A549 (cell line): ENCODE results near the gene CD4. TPM values are rescaled to one million over a fixed set of nuclear protein-coding genes. Genes with fewer than 3 reads are reported as not detected.

Experiments
- ATAC-seq, 2 experiments: fragments of 200-7000 bp in 1 of 2; fragments of >200 bp in 1 of 2; cut with Nextera tagmentation in 1 of 2; cut with Tn5 transposase in 1 of 2; 3 replicates each; pipeline versions ENCODE4 v1.8.0 to v1.9.1; 2018 to 2020; ENCODE audit warnings: mild to moderate bottlenecking in 1 of 2, moderate library complexity in 1 of 2
- CTCF ChIA-PET: fragments of 300-600 bp; sonication (Branson Sonifier 250); formaldehyde crosslinking; extraction: SDS; loops from one replicate; lab custom pipeline; 2021; ENCODE audit warnings: antibody characterized with exemption, inconsistent platforms; lab: Yijun Ruan, JAX
- POLR2A ChIA-PET: fragments of 350-600 bp; formaldehyde crosslinking; extraction: SDS; loops from one replicate; lab custom pipeline; 2021; ENCODE audit warnings: antibody characterized with exemption, inconsistent platforms; lab: Yijun Ruan, JAX
- DNase-seq, 2 experiments: peaks; one replicate each; pipeline versions ENCODE4 v3.0.0 to v3.0.0-alpha.2; 2011 to 2016; ENCODE audit warnings: low read depth in 1 of 2, low spot score in 1 of 2
- FAIRE-seq: peaks from 2 replicates; lab custom pipeline; 2011; peaks lifted over from hg19 to GRCh38; lab: Jason Lieb, UNC
- H3K27ac ChIP-seq, 2 experiments: fragments of >200 bp; sonication (Bioruptor Twin); formaldehyde crosslinking; 3 replicates each; pipeline ENCODE4 v1.5.1; 2016 to 2017
- H3K4me1 ChIP-seq: fragments of >200 bp; sonication (Bioruptor Twin); formaldehyde crosslinking; 3 replicates; pipeline ENCODE4 v1.6.1; 2016
- H3K4me2 ChIP-seq: fragments of >200 bp; sonication (Bioruptor Twin); formaldehyde crosslinking; 3 replicates; pipeline ENCODE4 v1.6.1; 2016
- H3K4me3 ChIP-seq: fragments of >200 bp; sonication (Bioruptor Twin); formaldehyde crosslinking; 3 replicates; pipeline ENCODE4 v1.5.1; 2016
- H3K9me3 ChIP-seq: fragments of >200 bp; sonication (Bioruptor Twin); formaldehyde crosslinking; 3 replicates; pipeline ENCODE4 v1.6.1; 2016
- ATOH8 ChIP-seq: fragments of 250-450 bp; sonication (Bioruptor Pico); IDR thresholded peaks from 2 replicates; pipeline ENCODE4 v1.5.0; 2020; ENCODE audit warnings: low read depth, mild to moderate bottlenecking, moderate library complexity
- BCL3 ChIP-seq: fragments of >200 bp; sonication (Bioruptor Twin); formaldehyde crosslinking; IDR thresholded peaks from 3 replicates; pipeline ENCODE4 v1.6.1; 2016
- CEBPB ChIP-seq, 2 experiments: fragments of >200 bp in 1 of 2; sonication (Bioruptor Twin) in 1 of 2; formaldehyde crosslinking in 1 of 2; IDR thresholded peaks; 2 replicates each; pipeline ENCODE4 v1.6.1; 2012 to 2016
- E2F6 ChIP-seq: IDR thresholded peaks from 2 replicates; pipeline ENCODE4 v1.6.1; 2012; ENCODE audit warnings: low read depth, borderline replicate concordance
- ELK1 ChIP-seq: fragments of 150-350 bp; IDR thresholded peaks from 2 replicates; pipeline ENCODE4 v1.6.1; 2014; ENCODE audit warnings: low read depth, mild to moderate bottlenecking, low read length
- ESRRA ChIP-seq: fragments of 150-350 bp; IDR thresholded peaks from 2 replicates; pipeline ENCODE4 v1.6.1; 2014; ENCODE audit warnings: mild to moderate bottlenecking, low read length, borderline replicate concordance
- FOXS1 ChIP-seq: fragments of 250-450 bp; sonication (Bioruptor Pico); IDR thresholded peaks from 2 replicates; pipeline ENCODE4 v1.5.0; 2020; ENCODE audit warnings: mild to moderate bottlenecking, moderate library complexity
- HEYL ChIP-seq: fragments of 250-450 bp; sonication (Bioruptor Pico); IDR thresholded peaks from 2 replicates; pipeline ENCODE4 v1.8.0; 2021; ENCODE audit warnings: mild to moderate bottlenecking, moderate library complexity
- HOXA7 ChIP-seq: fragments of 250-450 bp; sonication (Bioruptor Pico); IDR thresholded peaks from 2 replicates; pipeline ENCODE4 v1.5.0; 2020; ENCODE audit warnings: mild to moderate bottlenecking, moderate library complexity
- HOXB13 ChIP-seq: fragments of 250-450 bp; sonication (Bioruptor Pico); IDR thresholded peaks from 2 replicates; pipeline ENCODE4 v1.5.0; 2020; ENCODE audit warnings: low read depth, mild to moderate bottlenecking, moderate library complexity
- KDM5A ChIP-seq: fragments of 200-600 bp; sonication (generic); IDR thresholded peaks from 2 replicates; pipeline ENCODE4 v1.6.1; 2016; ENCODE audit warnings: antibody characterized with exemption, mild to moderate bottlenecking
- MAX ChIP-seq: IDR thresholded peaks from 2 replicates; pipeline ENCODE4 v1.6.1; 2012
- POLR2A ChIP-seq: IDR thresholded peaks from 2 replicates; pipeline ENCODE4 v1.6.1; 2012; ENCODE audit warnings: mild to moderate bottlenecking, low read length
- REST ChIP-seq: fragments of 200-600 bp; sonication (generic); IDR thresholded peaks from 2 replicates; pipeline ENCODE4 v1.6.1; 2016; ENCODE audit warnings: antibody characterized with exemption, mild to moderate bottlenecking, moderate library complexity
- RNF2 ChIP-seq: fragments of 200-600 bp; sonication (generic); IDR thresholded peaks from 2 replicates; pipeline ENCODE4 v1.6.1; 2016; ENCODE audit warnings: low read depth, mild to moderate bottlenecking, antibody characterized with exemption, moderate library complexity, borderline replicate concordance
- SREBF2 ChIP-seq: fragments of 450-650 bp; IDR thresholded peaks from 2 replicates; pipeline ENCODE4 v1.6.1; 2014; ENCODE audit warnings: mild to moderate bottlenecking, moderate library complexity
- TP53 ChIP-seq: fragments of 250-450 bp; sonication (Bioruptor Pico); IDR thresholded peaks from 2 replicates; pipeline ENCODE4 v1.5.0; 2021; ENCODE audit warnings: mild to moderate bottlenecking, moderate library complexity
- USF2 ChIP-seq: fragments of 450-650 bp; IDR thresholded peaks from 2 replicates; pipeline ENCODE4 v1.6.1; 2014; ENCODE audit warnings: antibody characterized with exemption
- ZSCAN20 ChIP-seq: fragments of 250-450 bp; sonication (Bioruptor Pico); IDR thresholded peaks from 2 replicates; pipeline ENCODE4 v1.8.0; 2022; ENCODE audit warnings: mild to moderate bottlenecking, moderate library complexity
- WGBS: methylation state at CpG from one replicate; pipeline ENCODE4 v1.1.6; 2017; ENCODE audit errors: missing lambda C conversion rate; 5-methylcytosine and 5-hydroxymethylcytosine counted together
- polyA plus RNA-seq, 4 experiments: library from polyadenylated mRNA; depleted of rRNA in 3 of 4; stranded (reverse); fragments of >200 nt; fragmentation: RNase III in 1 of 4; extraction: RNeasy Plus Mini Kit Qiagen cat#74134 plus additional on column Dnase treatment in 1 of 4; gene quantifications; 2 replicates in 3 of 4; 3 replicates in 1 of 4; pipeline ENCODE4 v1.2.3, GENCODE V29; 2011 to 2017

CD4 gene
- polyA plus RNA-seq, 2 of the 4 experiments (the other 2 are of a cell fraction), result 0.03 TPM; not detected in 1

GRCh38 chr12:6759741-6760140 is 29.6 kb upstream of the CD4 start (continued):
- TF ChIP-seq USF2, result no peak
- no peak for TF ChIP-seq ESRRA
- TF ChIP-seq, all 56 proteins: peak for 0

GRCh38 chr12:6763380-6763779 is 25.9 kb upstream of the CD4 start:
- ChIA-PET POLR2A (interaction anchor here (1.2 to 1.7 kb wide), 2 partner anchors 10 to 39 kb away, joined by 3 to 12 read pairs; partner anchors contain the start of genes COPS7A and MLF2), CTCF (interaction anchor here (0.5 to 13.7 kb wide), 4 partner anchors 10 to 217 kb away, joined by 3 to 670 read pairs (median 29); partner anchors contain the start of genes CD4, LAG3, MLF2 and PTMS)
- Histone ChIP-seq H3K27ac (peak overlapping the region; percentile 95 to 99), H3K9me3 (no peaks in the 10 kb centered on the region), H3K4me3 (peak overlapping the region; percentile 20), H3K4me1 (peaks cover 30% of the 10 kb centered on the region), H3K4me2 (peak overlapping the region; percentile 76)
- no peak for DNase-seq
- no peak for ATAC-seq
- peak; percentile 81; the same call in 1 of the 2 replicates for TF ChIP-seq E2F6
- TF ChIP-seq RNF2, result no peak
- TF ChIP-seq HOXB13 (CRISPR knock-in tag), result peak; percentile 64; the same call in 1 of the 2 replicates
- TF ChIP-seq MAX, result peak; percentile 56
- FAIRE-seq, result no peak
- WGBS, result 59% methylated on average over 4 of the region's 4 CpGs

GRCh38 chr12:6764011-6764828 is 25.1 kb upstream of the CD4 start:
- CTCF ChIA-PET, result interaction anchor here (1.2 to 26.0 kb wide), 5 partner anchors 7 to 108 kb away, joined by 3 to 670 read pairs (median 55); partner anchors contain the start of genes CD4, LAG3, MLF2 and PTMS
- TF ChIP-seq CEBPB (IDR thresholded peaks at IDR 0.05), result 0 out of 4 replicates have a peak, but pooled peaks of 1 of the 2 experiments have one; percentile 16
- TF ChIP-seq FOXS1 (CRISPR knock-in tag), result no peak
- TF ChIP-seq REST, result peak; percentile 30; the same call in 1 of the 2 replicates
- no peak for TF ChIP-seq ZSCAN20 (CRISPR knock-in tag)
- no peak for TF ChIP-seq HEYL (CRISPR knock-in tag)
- no peak for TF ChIP-seq ATOH8
- TF ChIP-seq HOXA7, result no peak
- TF ChIP-seq TP53 (CRISPR knock-in tag), result no peak
- TF ChIP-seq SREBF2, result no peak
- no peak for TF ChIP-seq BCL3
- no peak for TF ChIP-seq KDM5A
- TF ChIP-seq RNF2, result no peak
- no peak for TF ChIP-seq ELK1
- no peak; the same call in 1 of the 2 replicates for TF ChIP-seq E2F6
- TF ChIP-seq POLR2A, result peak; percentile 47
- no peak for TF ChIP-seq USF2

More at GRCh38 chr12:6764011-6764828, 25.1 kb upstream of the CD4 start:
- ATAC-seq (peak; percentile 69 to 87), DNase-seq (peak; percentile 100), FAIRE-seq (peak; percentile 98)
- peak overlapping the region; percentile 97 for H3K4me3 ChIP-seq
- whole genome bisulfite sequencing, result under 1% methylated on average over 15 of the region's 16 CpGs
- peak overlapping the region; percentile 86 for H3K4me2 ChIP-seq
- POLR2A ChIA-PET, result interaction anchor here (1.2 to 5.1 kb wide), 3 partner anchors 10 to 40 kb away, joined by 3 to 118 read pairs (median 12); partner anchors contain the start of genes COPS7A and MLF2
- H3K27ac ChIP-seq, result peak overlapping the region; percentile 95 to 99
- peaks cover 39% of the 10 kb centered on the region for H3K4me1 ChIP-seq
- H3K9me3 ChIP-seq, result no peaks in the 10 kb centered on the region
